GM21737 (cell line): ENCODE data around the gene CLDN5.

Experiments used
- ATAC-seq: cut with Tn5 transposase; IDR thresholded peaks from one replicate; pipeline ENCODE4 v1.9.1; 2021; ENCODE audit warnings: mild to moderate bottlenecking, moderate library complexity; ENCODE audit not compliant: unreplicated experiment

The CLDN5 gene

DNA sequence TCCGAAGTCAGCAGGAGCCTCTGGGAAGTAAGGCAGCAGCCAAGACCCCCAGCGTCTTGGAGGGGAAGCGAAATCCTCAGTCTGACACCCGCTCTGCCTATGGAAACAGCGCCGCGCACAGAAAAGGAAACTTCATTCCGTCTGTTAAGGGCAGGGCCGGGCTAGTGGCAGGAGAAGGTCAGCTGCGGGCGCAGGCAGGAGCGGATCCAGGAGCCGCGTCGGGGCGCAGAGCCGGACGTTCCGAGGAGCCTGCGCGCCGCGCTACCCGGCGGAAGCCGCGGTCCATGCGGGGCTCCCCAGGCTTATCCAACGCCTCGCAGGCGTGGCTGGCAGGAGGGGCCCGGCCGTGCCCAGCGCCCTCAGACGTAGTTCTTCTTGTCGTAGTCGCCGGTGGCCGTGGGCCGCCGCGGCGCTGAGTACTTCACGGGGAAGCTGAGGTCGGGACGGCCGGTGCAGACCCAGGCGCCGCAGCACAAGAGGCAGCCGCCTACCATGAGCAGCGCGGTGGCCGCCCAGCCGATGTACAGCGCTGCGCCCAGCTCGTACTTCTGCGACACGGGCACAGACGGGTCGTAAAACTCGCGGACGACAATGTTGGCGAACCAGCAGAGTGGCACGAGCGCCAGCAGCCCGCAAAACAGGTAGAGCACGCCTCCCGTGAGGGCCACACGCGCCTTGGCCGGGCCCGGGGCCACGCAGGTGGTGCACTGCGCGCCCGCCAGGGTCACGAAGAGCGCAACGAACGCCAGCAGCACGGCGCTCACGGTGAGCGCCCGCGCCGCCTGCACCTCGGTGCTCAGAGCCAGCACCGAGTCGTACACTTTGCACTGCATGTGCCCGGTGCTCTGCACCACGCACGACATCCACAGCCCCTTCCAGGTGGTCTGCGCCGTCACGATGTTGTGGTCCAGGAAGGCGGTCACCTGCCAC is 705 bp downstream of the CLDN5 start:
- no peak for ATAC-seq

DNA sequence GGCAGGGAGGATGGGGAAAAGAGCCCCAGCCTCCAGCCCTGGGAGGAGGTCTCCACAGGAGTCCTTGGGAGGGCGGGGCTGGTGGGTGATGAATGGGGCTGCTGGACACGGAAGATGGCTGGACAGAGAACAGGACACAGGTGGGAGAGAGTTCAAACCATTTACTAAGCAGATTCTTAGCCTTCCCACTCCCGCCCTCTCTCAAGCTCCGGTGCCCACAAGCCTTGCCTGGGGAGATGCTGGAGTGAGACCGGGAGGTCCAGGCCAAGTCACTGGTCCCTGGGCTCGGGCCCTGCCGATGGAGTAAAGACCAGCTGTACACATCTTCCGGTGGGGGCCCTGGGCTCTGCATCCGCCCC is 1.4 kb downstream of the CLDN5 start:
- no peak for ATAC-seq

DNA sequence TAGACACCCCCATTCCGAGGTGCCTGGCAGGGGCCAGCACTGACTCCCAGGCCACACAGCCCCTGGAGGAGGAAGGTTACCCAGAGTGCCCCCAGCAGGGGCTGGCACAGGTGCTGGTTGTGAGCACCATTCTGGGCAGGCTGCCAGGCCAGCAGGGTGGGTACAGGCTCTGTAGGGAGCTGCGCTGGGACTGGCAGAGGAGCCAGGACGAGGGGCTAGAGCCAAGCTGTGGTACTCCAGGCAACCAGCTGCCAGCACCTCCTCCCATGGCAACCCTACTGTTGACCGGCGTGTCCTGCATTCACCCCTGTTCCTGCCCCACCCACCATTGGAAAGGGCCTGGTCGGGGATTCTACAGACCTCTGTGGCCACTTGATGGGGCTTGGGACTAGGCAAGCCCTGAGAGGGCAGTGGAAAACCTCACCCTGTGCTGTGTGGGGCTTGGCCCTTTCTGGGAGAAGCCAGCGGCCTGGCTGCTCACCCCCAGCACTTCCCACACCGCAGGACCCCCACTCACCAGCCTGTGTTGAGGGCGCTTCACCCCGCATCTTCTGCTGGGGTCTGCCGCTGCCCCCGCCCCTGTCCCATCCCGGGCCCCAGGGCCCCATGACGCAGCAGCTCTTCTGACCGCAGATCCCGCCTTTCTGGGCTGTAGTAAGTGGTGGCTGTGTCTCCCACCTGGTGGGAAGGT is 1.9 kb downstream of the CLDN5 start:
- no peak for ATAC-seq

DNA sequence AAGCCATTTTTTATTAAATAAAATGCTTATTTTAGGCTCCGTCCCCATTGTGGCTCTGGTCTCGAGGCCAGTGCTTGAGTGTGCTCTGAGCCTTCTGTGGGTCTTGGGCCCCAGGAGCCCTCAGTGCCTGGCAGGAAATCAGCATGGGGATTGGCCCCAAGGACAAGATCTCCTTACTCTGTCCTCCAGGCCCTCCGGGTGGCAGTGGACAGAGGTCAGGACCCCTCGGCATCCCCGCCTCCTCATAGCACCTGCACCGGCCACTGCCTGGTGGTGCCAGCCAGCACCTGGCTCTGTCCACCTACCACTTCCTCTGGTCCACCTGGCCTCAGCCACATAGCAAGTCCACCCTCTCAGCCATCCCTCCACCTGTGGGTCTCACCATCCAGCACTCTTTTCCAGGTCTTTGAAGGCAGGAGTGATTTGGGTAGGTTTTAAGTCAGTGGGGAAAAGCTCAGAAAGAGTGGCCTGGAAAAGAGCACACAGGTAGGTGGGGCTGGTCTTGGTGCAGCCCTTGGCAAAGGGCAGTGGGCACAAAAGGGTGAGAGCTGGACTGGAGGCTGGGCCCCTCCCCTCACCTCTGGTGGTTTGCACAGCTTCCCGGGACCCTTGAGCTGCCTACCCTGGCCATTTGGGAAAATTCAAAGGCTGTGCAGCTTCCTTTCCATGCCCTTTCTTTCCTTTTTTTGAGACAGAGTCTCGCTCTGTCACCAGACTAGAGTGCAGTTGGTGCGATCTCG is 3.5 kb downstream of the CLDN5 start:
- no peak for ATAC-seq

DNA sequence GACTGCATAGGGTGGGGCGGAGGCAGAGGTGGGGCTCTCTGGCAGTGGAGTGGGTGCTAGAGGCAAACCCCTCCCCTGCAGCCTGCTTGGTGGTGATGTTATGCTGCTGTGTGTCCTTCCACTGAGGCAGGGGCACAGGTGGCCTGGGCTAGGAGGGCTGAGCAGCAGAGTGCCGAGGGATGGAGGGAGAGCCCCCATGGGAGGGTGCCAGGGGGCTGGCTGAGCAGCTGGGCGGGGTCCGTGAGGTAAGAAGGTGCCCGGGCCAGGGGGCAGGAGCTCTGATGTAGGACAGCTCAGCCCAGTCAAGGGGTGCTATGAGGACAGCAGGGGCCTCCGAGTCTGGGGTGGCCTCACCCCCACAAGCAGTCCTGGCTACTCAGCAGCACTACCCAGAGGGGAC is 4.2 kb downstream of the CLDN5 start:
- no peak for ATAC-seq

DNA sequence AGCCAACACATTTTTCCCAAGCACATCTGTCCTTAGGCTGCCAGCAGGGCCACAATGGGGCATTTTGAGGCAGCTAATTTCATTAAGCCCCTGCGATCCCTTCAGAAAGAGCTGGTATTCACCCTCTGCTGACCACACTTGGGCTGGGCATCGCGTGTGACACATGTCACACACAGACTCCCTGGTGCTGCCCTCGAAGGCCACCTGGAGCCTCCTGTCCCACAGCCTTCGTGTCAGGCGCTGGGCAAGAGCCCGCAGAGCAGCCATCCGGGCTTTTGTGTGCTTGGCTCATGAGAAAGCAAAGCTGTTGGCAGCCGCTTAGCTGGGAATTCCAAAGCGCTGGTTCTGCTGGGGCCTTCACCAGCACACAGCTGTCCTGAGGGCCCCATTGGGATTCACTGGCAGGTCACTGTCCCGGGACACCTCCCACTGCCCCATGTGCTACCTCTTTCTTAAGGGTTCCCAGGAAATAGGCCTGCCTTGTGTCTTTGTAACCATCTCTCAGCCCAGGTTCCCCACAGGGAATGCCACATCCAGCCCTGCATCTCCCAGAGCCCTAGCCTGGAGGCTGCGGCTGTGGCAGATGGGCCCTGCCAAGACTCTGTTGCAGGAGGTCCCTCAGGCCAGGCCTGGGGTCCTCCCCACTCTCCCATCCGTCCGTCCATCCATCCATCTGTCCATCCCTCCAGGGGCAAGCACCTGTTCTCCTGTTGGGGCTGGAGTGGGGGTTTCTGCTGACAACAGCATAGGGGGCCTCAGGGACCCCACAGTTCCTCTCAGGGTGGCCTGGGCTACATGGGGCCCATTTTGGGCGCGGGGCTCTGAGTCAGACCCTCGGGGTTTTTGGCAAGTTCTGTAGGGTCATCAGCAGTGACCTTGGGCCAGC is 4.9 kb downstream of the CLDN5 start:
- ATAC-seq, result no peak

DNA sequence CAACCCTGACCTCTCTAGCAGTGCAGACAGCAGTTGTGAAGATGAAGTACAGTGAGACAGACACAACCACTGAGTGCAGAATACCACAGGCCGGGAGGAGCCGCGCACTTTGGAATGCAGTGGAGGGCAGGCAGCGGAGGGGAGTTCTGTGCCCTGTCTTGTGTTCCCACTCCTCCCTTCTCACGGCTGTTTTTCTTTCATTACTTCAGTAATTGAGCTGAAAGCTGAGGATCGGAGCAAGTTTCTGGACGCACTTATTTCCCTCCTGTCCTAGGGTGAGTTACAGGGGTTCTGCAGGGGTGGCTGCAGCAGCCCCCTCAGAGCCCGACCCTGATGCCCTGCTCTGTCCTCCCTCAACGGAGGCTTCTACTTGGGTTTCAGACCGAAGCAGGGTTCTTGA is 5.6 kb downstream of the CLDN5 start:
- no peak for ATAC-seq

DNA sequence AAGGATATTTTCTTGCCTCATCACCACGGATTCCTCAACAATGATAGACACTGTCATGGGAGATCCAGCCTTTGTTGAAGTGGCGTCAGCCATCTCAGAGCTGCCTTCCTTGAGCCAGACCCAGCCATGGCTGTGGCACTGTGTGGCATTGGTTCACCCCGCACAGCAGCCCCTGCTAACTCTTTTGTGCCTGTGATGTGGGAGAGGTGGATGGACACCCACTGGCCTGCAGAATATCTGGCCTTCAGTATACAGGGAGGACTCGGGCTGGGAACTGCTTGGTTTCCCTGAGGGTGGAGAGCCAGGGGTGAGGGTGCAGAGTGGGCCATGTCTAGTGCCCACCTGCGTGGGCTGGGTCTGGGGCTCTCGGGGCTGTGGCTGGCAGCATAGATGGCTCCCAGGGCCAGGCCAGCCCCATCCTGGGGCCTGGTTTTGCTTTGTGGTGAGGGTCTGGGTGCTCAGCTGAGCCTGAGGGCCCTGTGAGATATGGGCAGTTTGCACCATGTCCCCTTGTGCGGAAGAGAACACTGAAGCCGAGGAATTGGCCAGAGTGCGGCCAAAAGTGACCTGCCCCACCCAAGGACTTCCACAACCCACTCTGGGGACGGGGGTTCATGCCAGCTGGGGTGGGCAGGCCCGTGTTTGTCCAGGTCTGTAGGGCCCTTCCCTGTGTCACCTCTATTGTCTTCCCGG is 6.1 kb downstream of the CLDN5 start:
- no peak for ATAC-seq

DNA sequence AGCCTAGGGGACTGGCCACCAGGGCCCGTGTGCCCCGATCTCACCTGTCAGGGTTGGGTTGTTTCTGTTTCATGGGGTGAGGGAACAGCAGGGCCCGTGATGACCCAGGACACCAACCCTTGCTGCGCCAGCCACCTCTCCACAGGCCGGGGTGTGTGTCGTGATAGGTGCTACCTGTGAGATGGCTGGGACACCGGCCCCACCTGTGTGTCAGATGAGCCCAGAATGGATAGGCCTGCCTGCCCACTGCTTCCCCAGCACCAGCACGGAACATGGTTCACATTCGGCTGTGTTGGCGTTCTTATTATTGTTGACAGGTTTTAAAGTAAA is 7.1 kb downstream of the CLDN5 start:
- no peak for ATAC-seq

DNA sequence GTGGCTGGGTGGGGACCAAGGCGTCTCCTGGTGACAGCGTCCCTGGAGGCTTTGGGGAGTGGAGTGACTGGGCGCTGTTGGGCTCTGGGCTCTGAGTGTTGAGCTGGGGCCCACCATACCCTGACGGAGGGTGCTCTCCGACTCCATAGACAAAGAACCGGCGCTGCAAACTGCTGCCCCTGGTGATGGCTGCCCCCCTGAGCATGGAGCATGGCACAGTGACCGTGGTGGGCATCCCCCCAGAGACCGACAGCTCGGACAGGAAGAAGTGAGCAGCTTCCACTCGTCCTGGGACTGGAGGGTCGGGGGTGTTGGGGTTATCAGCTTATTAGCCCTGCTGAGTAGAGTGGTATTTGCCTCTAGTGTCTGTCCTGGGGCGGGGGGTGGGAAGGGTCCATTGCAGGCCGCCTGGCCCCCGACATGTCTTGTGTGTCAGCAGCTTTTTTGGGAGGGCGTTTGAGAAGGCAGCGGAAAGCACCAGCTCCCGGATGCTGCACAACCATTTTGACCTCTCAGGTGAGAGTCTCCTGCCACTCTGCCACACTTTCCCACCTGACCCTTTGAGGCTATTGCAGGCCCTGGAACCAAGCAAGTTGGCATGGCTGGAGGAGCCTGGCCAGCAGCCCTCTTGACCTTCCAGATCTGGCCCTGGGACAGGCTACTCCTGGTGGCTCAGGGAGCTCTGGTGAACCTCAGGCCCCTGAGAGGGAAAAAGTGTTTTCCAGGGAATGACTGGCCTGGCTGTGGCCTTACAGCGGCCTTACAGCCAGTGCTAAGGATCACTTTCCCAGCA is 7.6 kb downstream of the CLDN5 start:
- no peak for ATAC-seq

DNA sequence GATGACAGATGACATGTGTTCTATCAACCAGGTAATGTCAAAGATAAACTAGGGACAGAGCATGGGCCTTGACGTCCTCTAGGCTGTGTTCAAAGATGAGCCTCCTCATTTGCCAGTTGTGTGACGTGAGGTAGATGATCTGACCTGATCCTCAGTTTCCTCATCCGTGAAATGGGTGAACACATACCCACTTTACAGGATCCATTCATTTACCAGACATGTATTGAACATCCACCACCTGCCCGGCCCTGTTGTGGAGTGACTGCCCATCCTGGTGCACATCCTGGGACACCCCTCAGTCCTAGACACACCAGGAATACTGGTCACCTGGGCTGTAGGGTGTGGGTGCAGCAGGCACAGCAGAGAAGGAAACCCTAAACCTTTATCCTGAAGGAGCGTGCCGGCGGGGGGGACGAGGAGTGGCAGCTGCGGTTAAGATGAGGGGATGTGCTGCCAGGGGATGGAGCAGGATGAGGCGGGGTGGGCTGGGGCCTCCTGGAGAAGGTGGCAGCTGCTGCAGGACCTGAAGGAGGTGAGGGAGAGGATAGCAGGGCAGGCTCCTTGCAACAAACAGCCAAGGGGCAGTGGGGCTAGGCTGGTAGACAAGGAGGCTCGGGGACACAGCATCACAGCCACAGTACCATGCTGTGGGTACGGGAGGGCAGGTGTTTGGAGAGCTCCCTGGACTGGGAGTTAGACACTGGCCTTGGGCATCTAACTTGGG is 8.4 kb downstream of the CLDN5 start:
- no peak for ATAC-seq

DNA sequence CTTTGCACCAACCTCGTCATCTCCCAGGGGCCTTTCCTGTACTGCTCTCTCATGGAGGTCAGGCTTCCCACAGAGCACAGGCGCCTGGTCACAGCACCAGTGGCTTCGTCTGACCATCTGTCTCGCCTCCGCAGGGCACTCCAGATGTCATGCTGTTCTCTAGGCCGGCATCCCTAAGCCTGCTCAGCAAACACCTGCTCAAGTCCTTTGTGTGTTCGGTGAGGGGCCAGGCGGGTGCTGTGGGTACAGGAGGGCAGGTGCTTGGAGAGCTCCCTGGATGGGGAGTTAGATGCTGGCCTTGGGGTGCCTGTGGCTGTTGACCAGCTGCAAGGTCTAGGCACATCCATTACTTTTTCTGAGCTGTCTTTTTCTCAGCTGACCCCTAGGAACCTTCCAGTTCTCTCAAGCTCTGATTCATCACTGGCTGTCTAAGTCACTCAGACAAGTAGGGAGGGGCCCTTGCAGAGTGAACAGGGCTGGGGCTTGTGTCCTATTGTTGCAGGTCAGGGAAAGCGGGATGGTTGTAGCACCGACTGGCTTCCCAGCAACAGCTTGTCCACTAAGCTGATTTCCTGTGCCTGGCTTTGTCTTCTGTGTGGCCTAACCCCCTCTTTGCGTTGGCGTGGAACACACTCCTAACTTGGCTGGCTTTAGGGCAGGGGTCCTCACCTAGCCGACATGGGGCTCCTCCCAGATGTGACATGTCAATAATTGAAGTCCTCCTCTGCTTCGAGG is 9.2 kb downstream of the CLDN5 start:
- ATAC-seq, result no peak

DNA sequence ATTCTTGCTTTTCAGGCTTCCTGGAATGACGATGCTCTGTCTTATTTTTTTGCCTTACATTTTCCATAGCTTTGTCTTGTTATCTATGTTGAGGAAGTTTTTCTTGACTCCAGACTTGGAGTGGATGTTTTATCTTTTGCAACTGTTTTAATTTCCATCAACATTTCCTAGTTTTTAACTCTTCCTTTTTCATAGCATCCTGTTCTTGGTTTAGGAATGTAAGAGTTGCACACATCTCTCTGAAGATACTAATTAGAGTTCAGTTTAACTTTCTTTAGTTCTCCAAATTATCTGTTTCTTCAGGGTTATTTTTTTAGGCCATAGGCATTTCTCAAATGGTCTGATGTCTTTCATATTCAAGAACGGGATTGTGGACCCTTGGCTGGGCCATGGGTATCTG is 10.4 kb downstream of the CLDN5 start:
- no peak for ATAC-seq

DNA sequence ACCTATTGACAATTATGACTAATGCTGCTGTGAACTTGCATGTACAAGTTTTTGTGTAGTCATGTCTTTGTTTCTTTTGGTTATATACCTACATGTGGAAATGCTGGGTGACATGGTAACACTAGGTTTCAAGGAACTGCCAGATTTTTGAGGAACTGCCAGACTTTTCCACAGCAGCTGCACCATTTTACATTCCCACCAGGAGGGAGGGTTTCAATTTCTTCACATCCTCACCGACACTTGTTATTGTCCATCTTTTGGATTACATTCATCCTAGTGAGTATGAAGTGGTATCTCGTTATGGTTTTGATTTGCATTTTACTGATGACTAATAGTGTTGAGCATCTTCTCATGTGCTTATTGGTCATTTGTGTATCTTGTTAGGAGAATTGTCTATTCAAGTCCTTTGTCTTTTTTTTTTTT is 13.3 kb downstream of the CLDN5 start:
- ATAC-seq, result no peak

DNA sequence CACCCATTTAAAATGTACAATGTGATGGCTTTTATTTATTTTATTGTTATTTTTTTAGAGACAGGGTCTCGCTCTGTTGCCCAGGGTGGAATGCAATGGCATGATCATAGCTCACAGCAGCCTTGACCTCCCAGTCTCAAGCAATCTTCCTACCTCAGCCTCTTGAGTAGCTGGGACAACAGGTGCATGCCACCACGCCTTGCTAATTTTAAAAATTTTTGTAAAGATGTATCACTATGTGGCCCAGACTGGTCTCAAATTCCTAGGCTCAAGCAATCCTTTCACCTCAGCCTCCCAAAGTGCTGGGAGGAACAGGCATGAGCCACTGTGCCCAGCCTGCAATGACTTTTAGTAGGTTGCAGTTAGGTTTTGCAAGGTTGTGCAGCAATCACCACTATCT is 14.3 kb downstream of the CLDN5 start:
- no peak for ATAC-seq

DNA sequence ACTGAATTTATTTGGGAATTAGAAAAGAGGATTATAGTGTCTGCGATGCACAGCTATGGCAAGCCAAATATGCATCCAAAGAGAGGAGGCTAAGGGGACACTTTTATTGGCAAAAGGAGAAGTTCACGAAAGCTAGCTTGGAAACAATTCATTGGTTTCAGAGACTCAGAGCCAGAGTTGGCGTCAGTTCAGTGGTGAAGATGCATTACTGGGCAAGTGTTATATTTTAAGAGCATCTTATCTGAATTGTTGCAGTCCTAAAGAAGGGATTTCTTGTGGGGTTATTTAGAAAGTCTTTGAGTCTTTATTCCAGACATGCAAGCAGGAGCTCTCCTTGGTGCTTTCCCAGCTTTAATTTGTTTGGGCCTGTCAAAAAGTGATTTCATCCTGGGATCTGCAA is 15.0 kb downstream of the CLDN5 start:
- ATAC-seq, result no peak

DNA sequence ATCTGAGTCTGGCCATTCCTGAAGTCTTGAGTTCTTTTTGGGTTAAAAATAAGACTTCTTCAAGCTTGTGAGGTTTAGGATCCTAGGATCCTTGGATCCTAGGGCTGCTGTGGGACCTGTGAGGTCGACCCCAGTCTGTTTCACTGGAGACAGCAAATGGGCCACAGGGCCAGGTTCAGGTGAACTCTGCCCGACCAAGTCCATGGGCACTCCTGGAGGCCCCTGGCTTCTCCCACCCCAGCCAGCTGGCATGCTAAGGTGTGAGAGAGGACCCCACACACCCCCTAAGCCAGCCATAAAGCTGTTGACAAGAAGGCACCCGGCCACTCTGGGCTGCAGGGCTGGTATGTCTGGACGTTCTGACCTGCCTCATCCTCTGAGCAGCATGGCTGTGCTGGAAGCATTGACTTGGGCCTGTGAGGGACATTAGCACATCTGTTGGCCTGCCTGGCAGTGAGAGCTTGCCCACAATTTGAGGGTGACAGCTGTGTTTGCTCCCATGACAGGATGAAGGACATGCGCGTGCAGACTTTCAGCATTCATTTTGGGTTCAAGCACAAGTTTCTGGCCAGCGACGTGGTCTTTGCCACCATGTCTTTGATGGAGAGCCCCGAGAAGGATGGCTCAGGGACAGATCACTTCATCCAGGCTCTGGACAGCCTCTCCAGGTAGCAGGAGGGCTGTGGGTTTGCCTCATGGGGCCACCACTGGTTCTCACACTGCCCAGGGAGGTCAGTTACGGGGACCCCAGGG is 16.0 kb downstream of the CLDN5 start:
- no peak for ATAC-seq

DNA sequence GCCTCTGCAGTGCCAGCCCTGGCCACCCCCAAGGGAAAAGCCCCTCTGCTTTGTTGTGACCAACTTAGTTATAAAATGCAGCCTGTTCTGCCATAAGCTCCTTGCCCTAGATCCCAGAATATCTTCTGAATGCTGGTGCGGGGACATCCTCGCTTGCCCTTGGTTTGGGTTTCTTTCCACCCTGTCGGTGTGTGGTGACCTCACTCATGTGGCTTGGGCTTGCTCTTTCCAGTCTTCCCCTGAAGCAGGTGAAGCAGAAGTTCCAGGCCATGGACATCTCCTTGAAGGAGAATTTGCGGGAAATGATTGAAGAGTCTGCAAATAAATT is 16.7 kb downstream of the CLDN5 start:
- ATAC-seq, result no peak
